RWPE1 (cell line): ENCODE data around the gene PLCB4.

Experiments
- CTCF ChIA-PET: fragments of 350-600 bp; sonication (Branson Sonifier 250); formaldehyde crosslinking; extraction: SDS; loops from one replicate; lab custom pipeline; 2021; lab: Yijun Ruan, JAX
- POLR2A ChIA-PET: fragments of 400-600 bp; formaldehyde crosslinking; extraction: SDS; loops from one replicate; lab custom pipeline; 2020; ENCODE audit warnings: antibody characterized with exemption; ENCODE audit not compliant: low non-redundant PET; lab: Yijun Ruan, JAX
- DNase-seq: peaks from one replicate; pipeline ENCODE4 v3.0.0; 2012; ENCODE audit warnings: low spot score
- H3K27ac ChIP-seq: fragments of 450-650 bp; 2 replicates; pipeline ENCODE4 v1.5.1; 2017
- TF ChIP-seq, protein P1 (sequence below): fragments of 450-650 bp; conservative IDR thresholded peaks from 2 replicates; pipeline ENCODE4 v1.5.1; 2017; ENCODE audit warnings: low read depth, mild to moderate bottlenecking

Gene PLCB4

DNA sequence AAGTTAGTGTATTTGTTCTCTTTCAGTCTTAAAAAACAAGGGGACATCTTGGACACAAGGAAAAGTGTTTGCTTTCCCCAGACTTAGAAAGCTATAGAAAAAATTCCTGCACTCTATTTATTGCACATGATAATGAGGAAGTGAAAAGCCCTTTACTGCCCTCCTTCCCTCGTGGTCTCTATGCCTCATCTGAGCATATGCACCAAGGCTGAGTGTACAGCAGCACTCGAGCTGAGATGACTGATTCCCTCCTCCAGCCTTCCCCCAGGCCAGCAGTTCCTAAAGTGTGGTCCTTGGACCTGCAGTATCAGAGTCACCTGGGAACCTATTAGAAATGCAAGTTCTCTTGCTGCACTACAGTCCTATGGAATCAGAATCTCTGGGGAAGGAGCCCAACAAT lies 431.2 kb downstream of the PLCB4 start:
- no peak for DNase-seq
- CTCF ChIA-PET = no interaction called here
- POLR2A ChIA-PET = no interaction called here
- H3K27ac ChIP-seq = no peak overlapping the region
- TF ChIP-seq, protein P1, sequence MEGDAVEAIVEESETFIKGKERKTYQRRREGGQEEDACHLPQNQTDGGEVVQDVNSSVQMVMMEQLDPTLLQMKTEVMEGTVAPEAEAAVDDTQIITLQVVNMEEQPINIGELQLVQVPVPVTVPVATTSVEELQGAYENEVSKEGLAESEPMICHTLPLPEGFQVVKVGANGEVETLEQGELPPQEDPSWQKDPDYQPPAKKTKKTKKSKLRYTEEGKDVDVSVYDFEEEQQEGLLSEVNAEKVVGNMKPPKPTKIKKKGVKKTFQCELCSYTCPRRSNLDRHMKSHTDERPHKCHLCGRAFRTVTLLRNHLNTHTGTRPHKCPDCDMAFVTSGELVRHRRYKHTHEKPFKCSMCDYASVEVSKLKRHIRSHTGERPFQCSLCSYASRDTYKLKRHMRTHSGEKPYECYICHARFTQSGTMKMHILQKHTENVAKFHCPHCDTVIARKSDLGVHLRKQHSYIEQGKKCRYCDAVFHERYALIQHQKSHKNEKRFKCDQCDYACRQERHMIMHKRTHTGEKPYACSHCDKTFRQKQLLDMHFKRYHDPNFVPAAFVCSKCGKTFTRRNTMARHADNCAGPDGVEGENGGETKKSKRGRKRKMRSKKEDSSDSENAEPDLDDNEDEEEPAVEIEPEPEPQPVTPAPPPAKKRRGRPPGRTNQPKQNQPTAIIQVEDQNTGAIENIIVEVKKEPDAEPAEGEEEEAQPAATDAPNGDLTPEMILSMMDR = no peak

DNA sequence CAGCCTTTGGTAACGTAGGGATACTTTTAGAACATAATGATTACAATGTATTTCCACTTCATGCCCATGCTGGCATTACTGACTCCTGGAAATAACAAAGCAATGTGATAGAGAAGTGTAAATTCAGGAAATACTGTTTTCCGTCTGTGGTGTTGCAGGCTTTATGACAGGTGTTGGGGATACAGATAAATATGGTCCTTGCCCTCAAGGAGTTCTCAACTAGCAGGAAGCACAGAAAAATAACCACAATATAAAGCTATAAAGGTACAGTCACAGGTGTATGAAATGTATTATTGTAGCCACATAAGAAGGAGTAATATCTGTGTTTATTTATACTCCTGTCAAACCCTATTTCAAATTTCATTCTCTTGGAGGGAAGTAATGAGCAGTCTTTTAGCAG lies 432.6 kb downstream of the PLCB4 start:
- TF ChIP-seq, protein P1 = no peak
- ChIA-PET POLR2A (no interaction called here), CTCF (no interaction called here)
- no peak for DNase-seq
- no peak overlapping the region for H3K27ac ChIP-seq

DNA sequence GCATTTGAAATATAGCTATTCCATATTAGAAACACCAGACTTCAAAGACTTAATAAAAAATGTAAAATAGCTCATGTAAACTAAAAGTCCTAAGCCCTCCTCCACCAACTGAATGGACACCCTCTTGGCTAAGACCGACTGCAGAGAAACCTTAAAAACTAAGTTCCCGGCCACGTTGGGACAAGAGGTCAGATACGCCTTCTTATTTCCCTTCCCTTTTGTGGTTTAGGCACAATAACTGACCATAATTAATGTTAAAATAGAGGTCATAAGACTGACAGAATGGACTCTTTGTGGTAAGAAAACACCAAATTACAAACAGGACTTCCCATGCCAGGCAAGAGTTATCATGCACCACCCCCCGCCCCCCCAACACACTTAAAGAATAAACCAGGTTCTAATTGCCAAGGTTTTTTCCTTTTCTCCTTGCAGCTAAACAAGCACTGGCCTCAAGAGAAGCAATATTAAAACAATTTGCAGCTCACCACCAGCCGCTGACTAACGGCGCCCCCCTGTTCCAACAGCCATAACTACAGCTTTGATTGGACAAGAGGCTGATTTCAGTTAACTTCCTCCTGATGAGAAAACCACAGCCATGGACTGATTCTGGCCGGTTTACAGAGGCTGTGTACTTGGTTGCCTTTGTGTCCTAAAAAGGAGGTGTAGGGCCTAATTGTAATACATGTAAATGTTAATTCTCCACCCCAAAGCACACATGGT lies 434.8 kb downstream of the PLCB4 start:
- TF ChIP-seq, protein P1 = no peak
- ChIA-PET CTCF (no interaction called here), POLR2A (no interaction called here)
- DNase-seq = no peak
- no peak overlapping the region for H3K27ac ChIP-seq

DNA sequence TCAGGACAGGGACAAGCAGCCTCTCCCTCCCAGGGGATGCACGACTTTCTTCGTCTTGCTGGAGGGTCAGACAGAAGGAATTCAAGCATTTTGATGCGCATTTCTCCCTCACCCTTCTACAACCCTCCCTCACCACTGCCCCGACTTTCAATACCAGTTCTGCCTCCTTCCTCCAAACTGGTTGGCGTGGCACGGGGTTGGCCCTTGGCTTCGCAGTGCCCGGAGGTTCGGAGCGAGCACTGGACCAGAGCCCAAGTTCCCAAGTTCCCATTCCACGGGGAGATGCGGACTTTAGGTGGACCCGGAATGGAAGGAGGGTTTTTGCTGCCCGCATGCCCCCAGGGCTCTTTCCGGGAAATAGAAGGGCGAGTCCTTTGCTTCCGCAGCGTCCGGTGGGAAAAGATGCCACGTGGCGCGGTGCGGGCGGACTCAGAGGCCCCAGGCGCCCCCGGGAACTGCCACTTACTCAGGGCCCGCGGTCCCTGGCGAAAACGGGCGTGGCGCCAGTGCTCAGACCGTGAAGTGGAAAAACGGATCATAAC lies 437.5 kb downstream of the PLCB4 start:
- ChIA-PET POLR2A (no interaction called here), CTCF (no interaction called here)

DNA sequence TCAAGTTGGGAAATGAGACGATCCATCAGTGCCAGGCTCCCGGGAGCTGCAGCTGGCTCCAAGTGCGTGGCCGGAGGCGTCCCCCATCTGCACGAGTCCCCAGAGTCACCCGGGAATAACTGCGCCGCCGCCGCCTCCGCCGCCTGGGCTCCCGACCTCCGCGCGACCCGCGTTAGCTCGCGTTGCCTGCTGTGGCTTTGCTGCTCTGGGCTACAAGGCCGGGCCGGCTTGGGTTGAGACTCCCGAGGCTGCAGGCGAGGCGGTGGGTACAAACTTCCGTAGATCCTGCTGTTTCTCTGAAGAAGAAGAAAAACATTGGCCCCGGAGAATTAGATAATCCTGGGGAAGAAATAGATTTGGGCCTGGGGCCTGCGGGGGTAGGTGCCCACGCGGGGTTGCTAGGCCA lies 438.1 kb downstream of the PLCB4 start:
- ChIA-PET CTCF (no interaction called here), POLR2A (no interaction called here)
- TF ChIP-seq, protein P1 = no peak

More for the DNA sequence above, 437.5 kb downstream of the PLCB4 start:
- DNase-seq = no peak
- H3K27ac ChIP-seq = no peak overlapping the region
- TF ChIP-seq, protein P1 = no peak

DNA sequence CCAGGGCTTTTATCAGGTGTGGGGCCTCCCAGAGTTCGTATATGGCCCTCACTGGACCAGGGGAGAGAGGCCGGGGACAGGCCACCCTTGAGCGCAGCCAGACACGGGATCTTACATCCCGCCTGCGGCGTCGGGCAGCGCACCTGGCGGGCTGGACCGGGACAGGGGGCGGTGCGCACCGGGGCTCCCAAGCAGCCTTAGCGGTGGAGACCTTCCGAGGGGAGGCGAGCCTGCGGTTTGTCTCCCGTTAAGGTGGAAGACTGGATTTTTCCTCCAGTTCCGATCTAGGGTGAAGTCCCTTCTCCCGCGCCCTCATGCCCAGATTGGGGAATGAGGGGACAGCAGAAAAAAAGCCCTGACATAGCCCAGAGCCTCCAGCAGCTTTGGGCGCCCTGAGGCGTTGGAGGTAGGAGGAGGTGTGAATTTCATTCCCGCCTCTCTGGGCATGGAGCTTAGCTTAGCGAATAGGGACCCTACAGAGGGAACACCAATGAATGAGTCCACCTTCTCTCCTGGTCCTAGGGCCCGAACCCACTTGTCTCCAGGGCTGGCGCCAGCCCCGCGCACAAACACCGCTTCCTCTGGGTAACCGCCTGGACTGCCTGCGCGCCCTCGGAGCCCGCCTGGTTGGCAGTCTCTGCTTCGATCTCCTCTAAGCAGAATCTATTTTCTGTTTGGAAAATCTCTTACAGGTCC lies 438.8 kb downstream of the PLCB4 start:
- TF ChIP-seq, protein P1 = no peak
- H3K27ac ChIP-seq = no peak overlapping the region
- CTCF ChIA-PET = no interaction called here
- no peak for DNase-seq
- POLR2A ChIA-PET = no interaction called here

More for the DNA sequence above, 438.1 kb downstream of the PLCB4 start:
- no peak overlapping the region for H3K27ac ChIP-seq
- DNase-seq = no peak
